ENCODE data around the gene LRRC8D.
"Not testable (repeated sequence)": the region's sequence is repeated elsewhere in the genome, so short reads cannot be mapped to it uniquely, and the experiment has no call there.

LRRC8D gene

GRCh38 chr1:89820422-89821321 lies at the start of gene LRRC8D:
TSS of gene LRRC8D (plus strand) at chr1:89821032. CDS start at chr1:89933069, 112,037 bp downstream.
- peak; percentile 59 to 65 for DNase-seq (ENCODE audit: low read depth in 2 of 2)

DNA sequence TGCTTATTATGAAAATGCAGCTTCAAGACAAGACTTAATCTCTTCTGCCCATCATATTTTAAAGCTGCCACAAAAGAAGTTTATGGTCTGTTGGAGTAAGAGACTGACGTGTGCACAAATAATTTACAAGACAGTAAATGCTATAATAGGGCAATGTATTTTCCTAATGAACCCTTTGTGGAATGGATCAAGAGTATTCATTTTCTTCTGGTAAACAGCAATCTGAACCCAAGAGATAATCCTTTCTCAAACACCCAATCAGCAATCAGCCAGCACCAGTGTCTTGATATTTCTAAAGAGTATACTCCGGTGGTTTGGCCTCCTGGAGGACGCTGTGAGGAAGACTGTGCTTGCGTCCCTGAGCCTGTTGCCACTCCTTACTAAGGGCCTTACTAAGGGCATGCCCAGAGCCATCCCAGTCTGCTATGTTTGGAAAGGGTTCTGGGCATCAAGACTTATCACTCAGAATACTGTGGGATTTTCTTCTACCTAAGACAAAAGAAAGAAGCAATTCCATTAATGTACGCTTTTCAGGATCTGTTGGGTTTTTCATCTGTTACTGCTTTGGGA lies 48.8 kb upstream of the LRRC8D start:
- DNase-seq (ENCODE audit: low read depth in 2 of 2), result no peak

DNA sequence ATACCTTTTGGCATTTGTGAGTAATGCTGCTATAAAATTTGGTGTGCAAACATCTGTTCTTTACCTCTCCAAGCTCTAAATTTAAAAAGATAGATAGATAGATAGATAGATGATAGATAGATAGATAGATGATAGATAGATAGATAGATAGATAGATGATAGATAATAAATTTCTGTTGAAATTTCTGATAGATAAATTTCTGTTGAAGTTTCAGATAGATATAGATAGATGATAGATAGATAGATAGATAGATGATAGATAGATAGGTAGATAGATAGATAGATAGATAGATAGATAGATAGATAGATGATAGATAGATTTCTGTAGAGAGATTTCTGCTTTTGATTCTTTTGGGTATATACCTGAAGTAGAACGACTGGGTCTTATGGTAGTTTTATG lies 44.7 kb upstream of the LRRC8D start:
- not testable (repeated sequence) for DNase-seq (ENCODE audit: low read depth in 2 of 2)

DNA sequence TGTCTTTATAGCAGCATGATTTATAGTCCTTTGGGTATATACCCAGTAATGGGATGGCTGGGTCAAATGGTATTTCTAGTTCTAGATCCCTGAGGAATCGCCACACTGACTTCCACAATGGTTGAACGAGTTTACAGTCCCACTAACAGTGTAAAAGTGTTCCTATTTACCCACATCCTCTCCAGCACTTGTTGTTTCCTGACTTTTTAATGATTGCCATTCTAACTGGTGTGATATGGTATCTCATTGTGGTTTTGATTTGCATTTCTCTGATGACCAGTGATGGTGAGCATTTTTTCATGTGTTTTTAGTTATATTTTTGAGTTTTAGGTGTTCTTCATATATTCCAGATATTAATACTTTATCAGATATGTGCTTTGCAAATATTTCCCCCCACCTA lies 43.6 kb upstream of the LRRC8D start:
- DNase-seq (ENCODE audit: low read depth in 2 of 2), result not testable (repeated sequence)

DNA sequence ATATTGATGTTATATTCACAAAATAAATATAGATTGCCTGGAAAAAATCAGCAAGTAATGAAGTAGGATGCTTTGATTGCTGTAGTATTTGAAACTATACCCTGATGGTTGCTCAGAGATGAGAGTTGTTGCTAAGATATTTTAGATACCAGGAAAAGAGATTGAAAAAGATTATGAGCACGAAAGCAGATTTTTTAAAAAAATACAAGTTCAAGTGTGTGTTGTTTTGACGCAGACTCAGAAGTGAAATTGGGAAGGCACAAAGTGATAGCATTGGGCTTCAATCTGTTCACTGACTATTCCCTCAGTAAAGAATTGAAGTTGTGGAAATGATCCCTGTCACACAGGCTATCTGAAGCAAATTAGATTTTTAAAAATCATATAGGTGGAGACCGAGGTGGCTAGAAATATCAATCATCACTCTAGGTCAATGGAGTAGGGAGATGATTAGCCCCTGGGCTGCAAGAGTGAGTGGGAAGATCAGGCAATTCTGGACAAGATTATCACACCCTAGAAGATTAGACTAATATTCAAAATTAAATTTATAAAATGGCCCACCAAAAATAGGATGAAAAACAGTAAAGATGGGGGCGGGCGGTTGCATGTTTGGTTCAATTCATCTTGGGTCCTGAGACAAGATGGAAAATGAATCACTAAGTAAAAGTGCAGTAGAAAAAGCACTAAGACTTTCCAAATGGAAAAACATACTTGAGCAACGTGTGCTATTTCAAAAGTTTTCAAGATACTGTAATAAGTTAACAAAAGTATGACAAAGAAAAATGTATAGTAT lies 41.5 kb upstream of the LRRC8D start:
- DNase-seq (ENCODE audit: low read depth in 2 of 2), result no peak

- DNase-seq (ENCODE audit: low read depth in 2 of 2), result no peak
Measured at GRCh38 chr1:89780721-89781120, 40.1 kb upstream of the LRRC8D start.

DNA sequence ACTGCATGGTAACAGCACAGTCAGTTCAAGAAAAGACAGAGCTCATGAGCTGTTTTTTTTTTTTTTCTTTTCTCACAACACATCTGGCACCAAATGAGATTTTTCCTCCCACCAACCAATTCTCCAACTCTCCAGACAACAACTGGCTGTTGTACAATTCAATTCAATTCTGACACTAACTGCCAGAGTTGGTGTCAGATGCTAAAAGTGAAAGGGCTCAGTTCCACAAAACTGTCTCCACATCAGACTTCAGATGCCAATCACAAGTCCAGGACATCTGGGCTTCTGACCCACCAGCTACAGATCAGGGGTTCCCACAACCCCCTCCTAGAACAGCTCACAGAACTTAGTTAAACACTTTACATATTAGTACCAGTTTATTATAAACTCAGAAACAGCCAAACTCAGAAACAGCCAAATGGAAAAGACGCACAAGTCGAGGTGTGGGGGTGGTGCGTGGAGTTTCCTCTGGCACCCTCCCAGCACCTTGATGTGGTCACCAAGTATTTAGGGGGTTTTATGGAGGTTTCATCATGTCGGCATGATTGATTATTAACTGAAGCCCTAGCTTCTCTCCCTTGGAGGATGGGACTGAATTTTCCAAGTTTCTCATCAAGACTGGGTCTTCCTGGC lies 39.2 kb upstream of the LRRC8D start:
- DNase-seq (ENCODE audit: low read depth in 2 of 2), result peak; percentile 58 to 64

- DNase-seq (ENCODE audit: low read depth in 2 of 2), result no peak
Measured at GRCh38 chr1:89786628-89787214, 34.1 kb upstream of the LRRC8D start.

DNA sequence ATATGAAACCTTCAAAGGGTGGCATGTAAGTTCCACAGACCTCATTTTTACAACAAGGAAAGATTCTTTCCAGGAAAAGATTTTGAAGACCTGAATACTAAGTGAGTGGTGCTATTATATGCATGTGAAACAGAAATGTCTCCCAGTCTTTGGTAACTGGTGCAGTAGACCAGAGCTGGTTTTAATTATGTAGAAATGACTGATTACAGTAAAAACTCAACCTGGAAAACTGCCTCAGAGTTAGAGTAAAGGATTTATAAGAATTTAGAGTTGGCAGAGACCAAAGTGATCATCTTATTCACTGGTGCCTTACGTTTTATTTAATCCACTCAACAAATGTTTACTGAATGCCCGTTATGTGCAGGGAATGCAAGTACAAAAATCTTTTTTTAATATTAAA lies 30.2 kb upstream of the LRRC8D start:
- DNase-seq (ENCODE audit: low read depth in 2 of 2), result no peak

DNA sequence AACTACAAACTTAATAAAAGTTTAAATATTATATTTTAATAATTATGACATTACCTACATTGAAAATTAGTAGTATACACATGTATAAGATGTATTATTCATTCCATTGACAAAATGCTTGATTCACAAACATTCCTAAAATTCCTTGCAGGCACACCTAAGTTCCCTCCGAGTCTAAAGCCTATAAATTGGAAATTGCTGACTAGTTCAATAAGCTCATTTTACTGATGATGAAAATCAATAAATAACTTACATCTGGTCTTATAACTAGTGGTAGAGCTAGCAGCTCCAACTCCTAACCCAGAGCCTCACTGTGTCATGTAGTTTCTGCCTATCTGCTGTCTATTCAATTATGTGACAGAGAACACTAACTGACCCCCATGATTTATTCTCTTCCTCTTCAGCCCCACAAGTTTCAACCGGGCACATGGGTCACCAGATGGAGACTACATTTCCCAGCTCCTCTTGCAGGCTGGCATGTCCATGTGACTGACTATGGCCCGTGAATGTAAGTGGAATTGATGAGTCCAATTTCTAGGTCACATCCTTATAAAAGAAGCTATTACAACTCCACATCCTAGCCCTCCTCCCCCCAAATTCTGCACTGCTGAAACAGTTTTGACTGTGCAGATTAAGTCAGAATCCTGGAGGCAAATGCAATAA lies 29.6 kb upstream of the LRRC8D start:
- no peak for DNase-seq (ENCODE audit: low read depth in 2 of 2)

DNA sequence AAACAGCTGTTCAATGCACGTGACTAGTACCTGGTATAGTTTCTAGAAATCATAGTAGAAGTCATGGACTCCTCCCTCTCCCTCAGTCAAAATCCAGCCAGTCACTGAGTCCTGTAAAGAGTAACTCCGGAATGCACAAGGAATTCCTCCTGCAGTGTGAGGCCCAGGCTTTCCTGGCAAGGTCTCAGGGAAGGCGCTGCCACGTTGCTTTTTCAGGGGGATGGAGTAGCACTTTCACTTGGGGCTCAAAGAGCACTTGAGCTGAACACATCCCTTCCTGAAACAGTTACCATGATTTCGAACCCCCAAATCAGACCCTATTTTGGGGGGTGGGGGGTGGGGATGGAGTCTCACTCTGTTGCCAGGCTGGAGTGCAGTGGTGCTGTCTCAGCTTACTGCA lies 26.4 kb upstream of the LRRC8D start:
- no peak for DNase-seq (ENCODE audit: low read depth in 2 of 2)

GRCh38 chr1:89795571-89795970 lies 25.3 kb upstream of the LRRC8D start:
- DNase-seq (ENCODE audit: low read depth in 2 of 2), result not testable (repeated sequence)

GRCh38 chr1:89797876-89798275 lies 23.0 kb upstream of the LRRC8D start:
- DNase-seq (ENCODE audit: low read depth in 2 of 2), result not testable (repeated sequence)

DNA sequence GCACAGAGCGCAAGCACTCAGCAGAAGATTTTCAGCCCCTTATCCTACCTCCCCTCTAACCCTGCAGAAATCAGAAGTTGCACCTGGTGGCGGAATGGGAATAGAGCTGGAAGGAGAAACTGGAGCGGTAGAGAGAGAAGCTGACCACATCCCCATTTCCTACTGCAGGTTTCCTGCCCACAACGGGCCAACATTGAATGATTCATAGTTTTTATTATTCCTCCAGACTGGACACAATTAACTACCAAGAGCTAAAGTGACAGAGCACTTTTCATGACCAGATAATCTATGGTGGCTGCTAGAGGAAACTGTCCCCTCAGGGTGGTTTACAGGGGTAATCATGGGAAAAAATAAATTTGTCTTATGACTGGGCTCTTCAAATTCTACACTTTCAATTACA lies 21.3 kb upstream of the LRRC8D start:
- no peak for DNase-seq (ENCODE audit: low read depth in 2 of 2)

- DNase-seq (ENCODE audit: low read depth in 2 of 2), result no peak
Measured at GRCh38 chr1:89800022-89800655, 20.7 kb upstream of the LRRC8D start.

- DNase-seq (ENCODE audit: low read depth in 2 of 2), result no peak
Measured at GRCh38 chr1:89800718-89801117, 20.1 kb upstream of the LRRC8D start.

GRCh38 chr1:89802051-89802450 lies 18.8 kb upstream of the LRRC8D start:
- no peak for DNase-seq (ENCODE audit: low read depth in 2 of 2)

- no peak for DNase-seq (ENCODE audit: low read depth in 2 of 2)
Measured at GRCh38 chr1:89802841-89803240, 18.0 kb upstream of the LRRC8D start.

DNA sequence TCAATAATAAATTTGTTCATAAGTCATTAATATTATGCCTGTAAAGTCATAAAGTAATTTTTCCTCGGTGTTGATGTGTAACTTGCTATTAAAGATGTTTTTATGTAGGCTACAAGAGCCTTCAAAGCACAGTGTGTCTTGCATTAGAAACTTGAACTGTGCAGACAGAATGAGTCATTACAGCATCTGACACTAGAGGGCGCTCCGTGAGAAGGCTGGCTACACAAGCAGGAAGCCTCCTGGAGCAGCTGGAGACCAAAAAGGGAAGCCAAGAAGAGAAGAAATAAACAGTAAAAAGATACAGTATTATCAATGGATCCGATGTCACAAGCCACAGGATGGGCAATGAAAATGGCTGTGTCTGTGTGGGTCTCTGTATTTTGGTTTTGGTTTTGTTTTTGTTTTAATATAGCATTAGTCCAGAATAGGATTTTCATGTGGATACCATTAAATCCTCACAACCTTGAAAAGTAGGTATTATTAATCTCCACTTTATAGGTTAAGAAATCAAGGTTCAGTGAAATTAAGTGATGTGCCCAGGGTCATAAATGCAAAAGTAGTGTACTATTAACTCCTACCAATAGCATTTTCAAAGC lies 16.1 kb upstream of the LRRC8D start:
- DNase-seq (ENCODE audit: low read depth in 2 of 2), result peak; percentile 62 to 65

DNA sequence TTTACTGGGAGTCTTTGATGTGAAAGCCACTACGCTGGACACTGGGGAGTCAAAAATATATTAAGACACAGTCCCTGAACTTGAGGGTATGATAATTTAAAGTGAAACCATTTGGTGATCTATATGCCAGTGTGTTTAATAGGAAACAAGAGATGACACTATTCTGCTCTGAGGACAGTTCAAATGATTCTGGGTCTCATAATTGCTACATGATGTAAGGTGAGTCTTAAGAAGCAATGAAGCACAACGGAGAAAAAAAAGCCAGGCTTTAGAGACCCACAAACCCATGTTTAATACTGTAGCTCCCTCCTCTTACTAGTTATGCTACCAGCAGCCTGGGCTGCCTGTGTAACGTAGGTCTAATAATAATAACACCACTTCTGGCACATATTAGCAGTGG lies 14.2 kb upstream of the LRRC8D start:
- no peak for DNase-seq (ENCODE audit: low read depth in 2 of 2)

Data from stimulated activated CD8-positive, alpha-beta memory T cell treated with anti-CD3 and anti-CD28 coated beads, Interleukin-15, amount 100 ng/mL, for 48 hours (primary cell).